Stimulated activated CD4-positive, alpha-beta T cell treated with anti-CD3 and anti-CD28 coated beads, Interleukin-1b, Interleukin-23, amount 100 ng/mL, for 1 hour (primary cell): ENCODE results near the gene SERPINB8.

Experiments
- DNase-seq, 2 donors: peaks; one replicate each; pipeline ENCODE4 v3.0.0-alpha.2; 2020; ENCODE audit warnings: low read depth in 2 of 2

Gene SERPINB8

GRCh38 chr18:63964908-63965307 is 5.0 kb upstream of the SERPINB8 start:
- DNase-seq: no peak

- no peak for DNase-seq
Measured at GRCh38 chr18:63965716-63966330, 4.1 kb upstream of the SERPINB8 start.

- no peak for DNase-seq
Measured at GRCh38 chr18:63970809-63971205, 926 bp downstream of the SERPINB8 start.

- DNase-seq: no peak
Measured at GRCh38 chr18:63971320-63972001, 1.6 kb downstream of the SERPINB8 start.

- no peak for DNase-seq
Measured at GRCh38 chr18:63972002-63972376, 2.1 kb downstream of the SERPINB8 start.

- no peak for DNase-seq
Measured at GRCh38 chr18:63974991-63975390, 5.1 kb downstream of the SERPINB8 start.

- no peak for DNase-seq
Measured at GRCh38 chr18:63975628-63976027, 5.7 kb downstream of the SERPINB8 start.

- no peak for DNase-seq
Measured at GRCh38 chr18:63977040-63977439, 7.2 kb downstream of the SERPINB8 start.

GRCh38 chr18:63979409-63979920 is 9.6 kb downstream of the SERPINB8 start:
- no peak for DNase-seq

- DNase-seq: no peak
Measured at GRCh38 chr18:63980027-63980426, 10.1 kb downstream of the SERPINB8 start.

- no peak for DNase-seq
Measured at GRCh38 chr18:63980896-63981460, 11.1 kb downstream of the SERPINB8 start.

- no peak for DNase-seq
Measured at GRCh38 chr18:63981719-63982118, 11.8 kb downstream of the SERPINB8 start.

- no peak for DNase-seq
Measured at GRCh38 chr18:63982361-63982760, 12.5 kb downstream of the SERPINB8 start.

- DNase-seq: no peak
Measured at GRCh38 chr18:63986885-63987284, 17.0 kb downstream of the SERPINB8 start.

GRCh38 chr18:63987743-63988142 is 17.9 kb downstream of the SERPINB8 start:
- DNase-seq: no peak

GRCh38 chr18:63992751-63993150 is 22.9 kb downstream of the SERPINB8 start:
- DNase-seq: no peak

- peak in 1 of 2 donors; percentile 35 for DNase-seq
Measured at GRCh38 chr18:63994783-63995399, 25.0 kb downstream of the SERPINB8 start.

GRCh38 chr18:63997041-63997440 is 27.2 kb downstream of the SERPINB8 start:
- no peak for DNase-seq

GRCh38 chr18:63997606-63998005 is 27.7 kb downstream of the SERPINB8 start:
- DNase-seq: no peak

- no peak for DNase-seq
Measured at GRCh38 chr18:63999871-64000270, 30.0 kb downstream of the SERPINB8 start.

GRCh38 chr18:64002581-64002980 is 32.7 kb downstream of the SERPINB8 start:
- DNase-seq: no peak

GRCh38 chr18:64009305-64009704 is 39.4 kb downstream of the SERPINB8 start:
- no peak for DNase-seq

GRCh38 chr18:64011513-64011912 is 41.6 kb downstream of the SERPINB8 start:
- no peak for DNase-seq
